GM19023 (cell line): ENCODE results near the gene SLC7A7.
"Not testable (repeated sequence)": the region's sequence is repeated elsewhere in the genome, so short reads cannot be mapped to it uniquely, and the experiment has no call there.

Experiments used
- ATAC-seq: cut with Tn5 transposase; IDR thresholded peaks from one replicate; pipeline ENCODE4 v1.9.1; 2021; ENCODE audit warnings: mild to moderate bottlenecking, moderate library complexity; ENCODE audit not compliant: unreplicated experiment

The SLC7A7 gene

DNA sequence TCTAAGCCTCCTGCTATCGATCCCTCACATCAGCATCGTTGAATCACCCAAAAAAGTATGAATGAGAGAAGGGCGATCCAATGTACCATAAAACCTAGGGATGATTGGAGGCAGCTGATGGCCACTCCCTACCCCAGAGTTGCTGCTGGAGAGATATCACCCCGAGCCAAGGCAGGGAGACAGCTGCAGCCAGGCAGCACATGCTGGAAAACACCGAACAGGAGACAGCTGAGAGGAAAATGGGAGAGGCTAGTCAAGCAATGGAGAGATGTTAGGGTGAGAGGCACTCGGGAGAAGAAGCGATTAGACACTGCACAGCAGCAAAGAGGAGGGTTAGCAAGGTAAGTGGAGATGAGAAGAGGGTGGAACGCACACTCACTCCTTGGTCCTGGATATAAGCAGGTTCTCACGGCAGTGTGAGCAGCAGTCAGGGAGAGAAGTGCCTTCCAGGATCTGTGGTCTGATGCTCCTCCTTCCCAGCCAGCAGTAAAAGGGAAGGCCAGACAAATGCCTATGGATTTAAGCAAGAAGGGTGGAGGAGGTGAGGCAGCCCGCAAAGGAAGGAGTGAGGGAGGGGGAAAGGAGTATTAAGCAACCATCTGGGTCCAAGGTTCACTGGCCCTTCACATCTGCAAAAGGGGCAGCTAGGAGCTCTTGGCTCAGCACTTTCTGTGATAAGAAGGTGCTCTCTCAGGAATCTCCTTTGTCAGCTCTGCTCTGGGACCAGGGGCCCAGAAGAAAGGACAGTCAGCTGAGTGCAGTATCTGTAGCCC is at the start of gene SLC7A7:
Gene SLC7A7, minus strand, starts transcription at position 495 of the 773 bp plus-strand sequence. CDS start 2,037 bp downstream, outside the sequence.
- peak; percentile 18 for ATAC-seq

DNA sequence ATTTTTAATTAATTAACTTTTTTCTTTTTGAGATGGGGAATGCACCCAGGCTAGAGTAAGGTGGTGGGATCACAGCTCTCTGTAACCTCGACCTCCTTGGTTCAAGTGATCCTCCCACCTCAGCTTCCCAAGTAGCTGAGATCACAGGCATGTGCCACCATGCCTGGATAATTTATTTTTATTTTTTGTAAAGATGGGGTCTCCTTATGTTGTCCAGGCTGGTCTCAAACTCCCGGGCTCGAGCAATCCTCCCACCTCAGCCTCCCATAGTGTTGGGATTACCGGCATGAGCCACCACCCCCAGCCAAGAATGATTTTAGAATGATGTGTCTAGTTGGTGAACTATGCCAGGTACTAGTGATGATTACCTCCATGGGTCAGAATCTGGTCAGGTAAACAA is 49.7 kb upstream of the SLC7A7 start:
- no peak for ATAC-seq

DNA sequence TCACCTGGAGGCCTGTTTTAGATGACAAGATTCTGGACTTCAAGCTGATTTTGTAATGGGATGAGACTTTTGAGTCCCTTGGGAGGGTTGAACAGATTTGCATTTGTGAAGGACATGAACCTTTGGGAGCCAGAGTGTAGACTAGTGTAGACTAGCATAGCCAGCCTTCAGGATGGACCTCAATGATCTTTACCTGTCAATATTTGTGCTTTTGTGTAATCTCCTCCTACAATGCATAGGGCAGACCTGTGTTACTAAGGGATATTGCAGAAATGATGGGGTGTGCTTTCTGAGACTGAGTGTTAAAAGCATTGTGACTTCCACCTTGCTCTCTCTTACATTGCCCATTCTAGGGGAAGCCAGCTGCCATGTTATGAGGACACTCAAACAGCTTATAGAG is 46.4 kb upstream of the SLC7A7 start:
- ATAC-seq: no peak

DNA sequence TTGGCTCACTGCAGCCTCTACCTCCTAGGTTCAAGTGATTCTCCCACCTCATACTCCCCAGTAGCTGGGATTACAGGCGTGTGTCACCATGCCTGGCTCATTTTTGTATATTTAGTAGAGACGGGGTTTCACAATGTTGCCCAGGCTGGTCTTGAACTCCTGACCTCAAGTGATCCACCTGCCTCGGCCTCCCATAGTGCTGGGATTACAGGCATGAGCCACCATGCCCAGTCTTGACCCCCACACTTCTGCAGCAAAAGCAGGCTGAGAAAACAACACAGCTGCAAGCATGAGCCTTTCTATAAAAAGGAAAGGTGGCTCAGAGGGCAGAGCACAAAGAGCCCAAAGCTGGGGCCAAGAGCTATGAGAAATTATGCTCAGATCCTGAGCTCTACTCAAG is 45.1 kb upstream of the SLC7A7 start:
- ATAC-seq: not testable (repeated sequence)

DNA sequence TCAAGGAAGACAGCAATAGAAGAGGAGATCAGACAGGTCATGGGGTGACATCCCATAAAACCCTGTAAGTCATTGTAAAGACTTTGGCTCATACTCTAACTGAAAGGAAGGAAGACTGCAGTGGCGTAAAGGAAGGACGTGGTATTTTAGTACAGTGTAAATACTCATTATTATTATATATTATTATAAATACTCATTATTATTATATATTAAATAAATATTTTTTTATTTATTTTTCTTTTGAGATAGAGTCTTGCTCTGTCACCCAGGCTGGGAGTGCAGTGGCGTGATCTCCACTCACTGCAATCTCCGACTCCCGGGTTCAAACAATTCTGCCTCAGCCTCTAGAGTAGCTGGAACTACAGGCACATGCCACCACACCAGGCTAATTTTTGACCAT is 41.2 kb upstream of the SLC7A7 start:
- ATAC-seq: no peak

DNA sequence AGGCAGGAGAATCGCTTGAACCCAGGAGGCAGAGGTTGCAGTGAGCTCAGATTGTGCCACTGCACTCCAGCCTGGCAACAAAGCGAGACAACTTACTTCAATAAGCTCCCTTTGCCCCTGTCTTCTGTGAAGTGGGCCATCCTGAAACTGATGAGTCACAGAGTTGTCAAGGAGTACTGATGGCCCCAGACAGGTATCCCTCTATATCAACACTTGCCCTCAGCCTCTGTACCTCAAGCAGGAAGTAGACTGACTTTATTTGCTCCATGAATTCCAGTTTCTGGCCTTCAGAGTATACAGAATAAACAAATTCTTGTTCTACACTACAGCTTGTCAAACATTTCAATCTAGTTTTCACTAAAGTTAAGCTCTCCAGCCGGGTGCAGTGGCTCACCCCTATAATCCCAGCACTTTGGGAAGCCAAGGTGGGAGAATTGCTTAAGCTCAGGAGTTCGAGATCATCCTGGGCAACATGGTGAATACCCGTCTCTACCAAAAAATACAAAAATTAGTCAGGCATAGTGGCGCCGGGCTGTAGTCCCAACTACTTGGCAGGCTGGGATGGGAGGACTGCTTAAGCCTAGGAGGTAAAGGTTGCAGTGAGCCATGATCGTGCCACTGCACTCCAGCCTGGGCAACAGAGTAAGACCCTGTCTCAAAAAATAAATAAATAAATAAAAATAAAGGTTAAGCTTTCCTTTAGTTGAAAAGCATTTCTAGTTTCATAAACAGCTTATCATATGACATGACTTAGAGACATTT is 39.9 kb upstream of the SLC7A7 start:
- ATAC-seq: no peak

DNA sequence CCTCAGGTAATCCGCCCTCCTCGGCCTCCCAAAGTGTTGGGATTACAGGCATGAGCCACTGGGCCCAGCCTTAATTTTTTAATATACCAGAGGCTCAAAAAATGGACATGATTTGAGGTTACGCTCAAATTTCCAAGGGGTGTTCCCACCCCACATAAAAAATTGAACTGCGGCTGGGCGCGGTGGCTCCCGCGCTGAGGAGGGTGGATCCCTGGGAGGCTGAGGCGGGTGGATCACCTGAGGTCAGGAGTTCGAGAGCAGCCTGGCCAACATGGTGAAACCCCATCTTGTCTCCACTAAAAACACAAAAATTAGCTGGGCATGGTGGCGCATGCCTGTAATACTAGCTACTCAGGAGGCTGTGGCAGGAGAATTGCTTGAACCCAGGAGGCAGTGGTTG is 39.1 kb upstream of the SLC7A7 start:
- ATAC-seq: not testable (repeated sequence)

DNA sequence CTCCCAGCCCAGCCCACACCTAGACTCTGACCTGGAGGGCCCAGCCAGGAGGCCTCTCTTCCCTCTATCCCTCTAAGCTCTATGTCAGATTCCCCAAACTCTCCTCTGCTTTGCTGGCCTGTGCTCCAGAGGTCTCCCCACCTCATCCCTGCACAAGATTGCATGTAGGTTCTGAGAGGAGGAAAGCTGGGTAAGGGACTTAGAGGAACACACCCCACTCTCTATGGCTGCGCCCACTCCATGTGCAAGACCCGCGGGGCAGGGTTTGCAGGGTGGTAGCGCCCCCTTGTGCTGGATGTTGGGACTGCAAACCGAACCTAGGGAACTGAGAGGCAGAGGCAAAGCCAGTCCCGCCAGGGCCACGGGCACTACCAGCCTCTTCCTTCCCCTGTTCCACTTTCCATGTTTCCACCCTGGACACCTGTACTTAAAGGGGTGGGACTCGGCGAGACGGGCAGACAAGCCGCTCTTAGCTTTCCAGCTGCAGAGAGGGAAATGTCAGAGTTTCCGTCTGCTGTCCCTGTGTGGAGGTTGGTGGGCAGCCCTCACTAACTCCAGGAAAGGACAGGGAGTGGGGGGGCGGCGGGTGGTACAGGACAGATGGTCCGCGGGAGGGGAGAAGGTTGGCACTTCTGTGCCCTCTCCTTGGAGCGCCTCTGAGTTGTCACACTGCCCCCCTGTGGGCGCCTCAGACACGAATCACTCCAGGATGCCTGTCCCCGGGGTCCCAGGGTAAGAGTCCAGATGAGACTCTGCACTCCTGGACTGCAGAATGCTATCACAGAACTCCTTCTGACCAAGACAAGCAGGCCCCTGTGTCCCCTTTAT is 37.9 kb upstream of the SLC7A7 start:
- peak; percentile 69 for ATAC-seq

DNA sequence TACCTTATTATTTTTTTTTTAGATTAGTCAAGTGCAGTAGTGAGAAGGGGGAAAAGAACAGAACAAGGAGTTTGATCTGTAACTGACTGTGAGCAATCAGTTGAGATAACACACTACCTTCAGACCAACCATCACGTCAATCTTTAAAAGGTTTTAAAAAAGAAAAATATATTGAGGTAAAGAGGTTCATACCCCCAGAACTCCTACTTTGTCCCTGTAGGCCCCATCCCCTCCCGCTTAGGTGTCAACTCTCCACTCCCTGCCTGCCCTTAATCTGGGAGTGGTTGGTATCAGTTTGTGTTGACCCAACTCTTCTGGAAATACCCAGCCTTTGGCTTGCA is 37.3 kb upstream of the SLC7A7 start:
- no peak for ATAC-seq

DNA sequence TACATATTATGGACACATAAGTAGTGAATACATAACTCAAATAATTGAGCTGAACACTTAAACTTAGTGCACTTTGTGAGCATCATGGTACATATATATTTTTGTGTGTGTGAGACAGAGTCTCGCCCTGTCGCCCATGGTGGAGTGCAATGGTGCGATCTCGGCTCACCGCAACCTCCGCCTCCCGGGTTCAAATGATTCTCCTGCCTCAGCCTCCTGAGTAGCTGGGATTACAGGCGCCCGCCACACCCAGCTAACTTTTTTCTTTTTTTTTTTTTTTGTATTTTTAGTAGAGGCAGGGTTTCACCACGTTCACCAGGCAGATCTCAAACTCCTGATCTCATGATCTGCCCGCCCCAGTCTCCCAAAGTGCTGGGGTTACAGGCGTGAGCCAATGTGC is 36.9 kb upstream of the SLC7A7 start:
- not testable (repeated sequence) for ATAC-seq

DNA sequence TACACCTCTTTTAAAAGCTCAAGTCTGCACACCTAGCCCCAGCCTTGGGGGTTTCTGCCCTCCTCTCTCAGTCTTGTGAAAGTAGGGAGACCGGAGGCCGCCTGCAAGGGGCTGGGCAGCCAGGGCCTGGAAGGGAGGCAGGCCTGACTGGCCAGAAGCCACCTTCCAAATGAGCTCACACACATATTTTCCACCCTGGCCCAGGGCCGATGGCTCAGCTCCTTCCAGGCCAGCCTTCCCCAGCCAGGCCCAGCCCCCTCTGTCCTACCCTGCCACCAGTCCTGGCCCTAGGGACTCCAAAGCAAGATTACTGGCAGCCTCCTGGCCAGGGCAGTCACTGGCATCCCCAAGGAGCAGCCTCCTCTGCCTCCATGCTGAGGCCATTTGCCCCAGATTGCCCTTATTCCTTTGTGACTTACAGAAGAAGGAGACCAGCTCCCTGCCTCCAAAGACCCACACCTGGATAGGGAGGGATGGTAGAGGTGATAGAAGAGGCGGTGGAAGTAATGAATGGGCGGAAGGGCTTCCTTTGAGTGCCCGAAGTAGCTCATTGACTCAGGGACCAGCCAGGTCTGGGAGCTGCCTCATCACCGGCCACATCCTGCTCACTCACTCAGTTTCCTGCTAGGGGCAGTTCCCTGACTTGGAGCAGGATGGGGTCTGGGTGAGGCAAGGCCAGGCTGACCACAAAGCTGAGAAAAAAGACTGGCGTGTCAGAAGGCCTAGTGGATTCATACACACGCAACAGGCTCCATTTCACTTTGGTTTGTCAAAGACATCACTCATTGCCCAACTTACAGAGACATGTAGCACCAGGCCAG is 35.9 kb upstream of the SLC7A7 start:
- ATAC-seq: no peak

DNA sequence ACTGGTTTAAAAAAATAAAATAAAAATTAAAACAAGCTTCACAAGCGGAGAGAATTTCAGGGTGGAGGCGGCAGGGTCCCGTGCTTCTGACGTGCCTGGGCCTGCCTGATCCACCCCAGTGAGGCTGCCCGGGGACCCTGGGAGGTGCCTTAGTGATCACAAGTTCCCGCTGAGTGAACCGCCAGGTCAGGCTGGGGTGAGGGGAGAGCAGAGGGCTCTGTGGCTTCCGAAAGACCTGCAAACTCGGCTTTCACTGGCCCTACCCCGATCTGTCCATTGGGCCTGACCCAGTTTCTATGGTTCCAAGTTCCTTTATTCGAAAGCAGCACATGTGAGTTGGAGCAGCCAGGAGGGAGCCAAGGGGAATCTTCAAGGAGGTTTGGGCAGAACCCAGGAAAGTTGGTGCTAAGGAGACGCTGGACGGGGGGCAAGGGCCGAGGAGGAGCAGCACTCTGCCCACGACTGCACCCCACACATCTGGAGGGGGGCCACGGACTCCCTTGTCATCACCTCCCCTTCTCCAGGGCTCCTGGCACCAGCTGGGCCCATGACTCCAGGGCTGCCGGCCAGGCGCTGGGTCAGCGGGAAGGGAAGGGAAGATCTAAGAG is 34.1 kb upstream of the SLC7A7 start:
- ATAC-seq: no peak

DNA sequence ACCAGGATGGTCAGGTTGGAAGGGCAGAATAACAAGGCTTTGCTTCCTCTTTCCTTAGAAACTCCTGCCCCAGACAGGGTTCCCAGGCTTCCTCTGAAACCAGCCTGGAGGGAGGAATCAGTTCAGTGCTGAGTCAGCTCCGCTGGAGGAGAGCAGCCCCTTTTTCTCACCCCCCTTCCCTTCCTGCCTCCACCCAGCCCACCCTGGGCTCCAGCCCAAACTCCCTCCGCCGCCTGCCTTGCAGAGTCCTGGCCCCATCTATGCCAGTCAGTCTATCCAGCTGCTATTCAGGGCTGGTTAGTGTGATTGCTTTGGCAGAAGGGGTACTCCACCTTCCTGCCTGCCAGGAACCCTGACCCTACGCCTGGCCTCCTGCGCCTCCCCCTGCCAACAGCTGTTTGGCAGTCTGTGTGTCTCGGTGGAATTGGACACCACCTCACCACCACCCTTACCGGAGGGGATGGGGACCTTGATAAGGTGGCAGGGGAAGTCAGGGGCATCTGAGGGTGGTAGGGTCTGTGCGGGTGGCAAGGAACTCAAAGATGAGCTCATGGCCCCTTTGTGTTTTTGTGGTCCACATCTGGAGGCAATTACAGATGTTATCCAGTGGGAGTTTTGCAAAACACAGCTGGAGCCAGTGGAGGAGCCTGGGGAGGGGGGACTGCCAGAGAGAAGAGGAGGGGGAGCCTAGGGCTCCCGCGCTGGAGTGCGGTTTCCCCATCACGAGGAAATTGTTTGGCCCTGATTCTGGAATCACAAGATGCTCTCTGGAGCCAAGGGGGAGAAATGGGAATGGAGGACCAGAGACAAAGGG is 33.3 kb upstream of the SLC7A7 start:
- ATAC-seq: no peak

DNA sequence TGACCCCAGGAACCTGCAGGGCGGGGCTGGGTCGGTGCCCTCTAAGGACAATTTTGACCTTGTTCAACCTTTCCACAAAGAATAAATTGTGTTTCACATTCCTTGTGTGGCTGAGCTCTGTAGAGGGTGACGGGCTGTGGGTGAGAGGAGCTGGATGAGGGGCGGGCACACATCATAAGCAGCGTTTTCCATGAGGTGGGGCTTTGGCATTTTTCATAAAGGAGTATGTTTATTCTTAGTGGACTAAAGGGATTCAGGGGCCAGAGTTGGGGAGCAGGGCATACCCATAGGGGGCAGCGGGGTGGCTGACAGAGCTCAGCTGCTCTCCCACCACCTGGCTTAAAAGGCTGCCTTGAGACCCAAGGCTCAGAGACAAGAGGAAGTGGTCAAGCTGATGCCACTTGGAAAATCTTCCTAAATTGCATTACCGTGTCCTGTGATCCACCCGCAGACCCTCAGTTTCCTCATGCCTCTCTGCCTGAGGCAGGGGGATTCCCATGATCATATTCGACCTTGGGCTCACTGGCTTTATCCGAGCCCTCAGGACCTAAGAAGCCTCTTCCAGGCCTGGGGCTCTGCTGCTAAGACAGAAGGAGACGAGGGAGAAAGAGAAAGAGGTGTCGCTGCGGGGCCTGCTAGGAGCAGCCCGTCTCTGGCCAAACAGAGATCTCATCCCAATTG is 32.6 kb upstream of the SLC7A7 start:
- no peak for ATAC-seq

DNA sequence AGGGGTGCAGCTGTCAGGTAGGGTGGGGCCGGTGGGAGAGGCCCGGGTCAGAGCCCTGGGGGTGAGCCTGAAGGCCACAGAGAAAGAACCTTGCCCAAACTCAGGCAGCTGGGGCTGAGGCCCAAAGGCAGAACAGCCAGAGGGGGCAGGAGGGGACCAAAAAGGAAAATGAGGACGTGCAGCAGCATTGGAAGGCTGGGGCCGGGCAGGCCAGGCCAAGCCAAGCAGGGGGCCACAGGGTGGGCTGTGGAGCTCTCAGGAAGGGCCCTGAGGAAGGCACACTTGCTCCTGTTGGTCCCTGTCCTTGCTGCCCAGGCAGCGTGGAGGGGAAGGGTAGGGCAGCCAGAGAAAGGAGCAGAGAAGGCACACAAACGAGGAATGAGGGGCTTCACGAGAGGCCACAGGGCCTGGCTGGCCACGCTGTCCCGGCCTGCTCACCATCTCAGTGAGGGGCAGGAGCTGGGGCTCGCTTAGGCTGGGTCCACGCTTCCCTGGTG is 31.6 kb upstream of the SLC7A7 start:
- ATAC-seq: no peak

DNA sequence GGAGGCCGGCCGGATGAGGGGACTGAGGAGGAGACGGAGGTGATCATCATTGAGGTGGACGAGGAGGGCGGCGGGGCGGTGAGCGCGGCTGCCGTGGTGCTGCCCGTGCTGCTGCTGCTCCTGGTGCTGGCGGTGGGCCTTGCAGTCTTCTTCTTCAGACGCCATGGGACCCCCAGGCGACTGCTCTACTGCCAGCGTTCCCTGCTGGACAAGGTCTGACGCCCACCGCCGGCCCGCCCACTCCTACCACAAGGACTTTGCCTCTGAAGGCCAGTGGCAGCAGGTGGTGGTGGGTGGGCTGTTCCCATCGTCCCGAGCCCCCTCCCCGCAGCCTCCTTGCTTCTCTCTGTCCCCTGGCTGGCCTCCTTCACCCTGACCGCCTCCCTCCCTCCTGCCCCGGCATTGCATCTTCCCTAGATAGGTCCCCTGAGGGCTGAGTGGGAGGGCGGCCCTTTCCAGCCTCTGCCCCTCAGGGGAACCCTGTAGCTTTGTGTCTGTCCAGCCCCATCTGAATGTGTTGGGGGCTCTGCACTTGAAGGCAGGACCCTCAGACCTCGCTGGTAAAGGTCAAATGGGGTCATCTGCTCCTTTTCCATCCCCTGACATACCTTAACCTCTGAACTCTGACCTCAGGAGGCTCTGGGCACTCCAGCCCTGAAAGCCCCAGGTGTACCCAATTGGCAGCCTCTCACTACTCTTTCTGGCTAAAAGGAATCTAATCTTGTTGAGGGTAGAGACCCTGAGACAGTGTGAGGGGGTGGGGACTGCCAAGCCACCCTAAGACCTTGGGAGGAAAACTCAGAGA is 30.8 kb upstream of the SLC7A7 start:
- ATAC-seq: no peak

DNA sequence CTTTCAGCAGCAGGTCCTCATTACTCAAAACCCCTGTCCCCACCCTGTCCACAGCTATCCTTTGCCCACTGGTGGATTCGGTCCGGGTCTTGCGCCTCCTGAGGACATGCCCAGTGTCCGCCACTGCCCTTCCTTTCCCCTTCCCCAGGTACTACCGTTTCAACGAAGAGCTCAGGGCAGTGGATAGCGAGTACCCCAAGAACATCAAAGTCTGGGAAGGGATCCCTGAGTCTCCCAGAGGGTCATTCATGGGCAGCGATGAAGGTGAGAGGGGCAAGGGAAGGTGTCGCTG is 29.8 kb upstream of the SLC7A7 start:
- ATAC-seq: no peak
